Peyer's patch (tissue), 4 donors: ENCODE results near the gene FBXL2.

Source experiments
- POLR2A ChIP-seq, 2 donors: fragments of 450-650 bp; IDR thresholded peaks; one replicate each; pipeline ENCODE4 v1.5.1; 2017; ENCODE audit warnings: antibody characterized with exemption in 2 of 2, mild to moderate bottlenecking in 2 of 2, moderate library complexity in 2 of 2
- TF ChIP-seq, protein P1 (sequence below), 6 experiments: fragments of 450-650 bp in 4 of 6; fragments of 200-600 bp in 2 of 6; sonication (generic) in 1 of 6; IDR thresholded peaks; one replicate each; pipeline ENCODE4 v1.5.1; 2017 to 2019; ENCODE audit warnings: antibody characterized with exemption in 6 of 6, mild to moderate bottlenecking in 3 of 6, moderate library complexity in 1 of 6

DNA sequence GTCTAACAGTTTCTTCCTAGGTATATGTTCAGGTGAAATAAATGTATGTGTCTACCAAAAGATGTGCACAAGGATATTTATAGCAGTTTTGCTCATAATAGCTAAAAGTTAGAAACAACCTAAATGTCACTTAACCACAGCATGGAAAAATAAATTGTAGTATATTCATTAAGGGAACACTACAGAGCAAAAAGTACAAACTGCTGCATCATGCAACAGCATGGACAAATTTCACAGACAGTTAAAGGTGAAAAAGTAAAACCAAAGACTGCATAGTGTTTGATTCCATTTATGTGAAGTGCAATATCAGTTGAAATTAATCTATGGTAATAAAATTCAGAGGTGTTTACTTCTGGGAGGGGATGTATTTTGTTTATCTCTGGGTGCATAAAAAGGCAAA is 62.5 kb downstream of the FBXL2 start:
- TF ChIP-seq, protein P1, sequence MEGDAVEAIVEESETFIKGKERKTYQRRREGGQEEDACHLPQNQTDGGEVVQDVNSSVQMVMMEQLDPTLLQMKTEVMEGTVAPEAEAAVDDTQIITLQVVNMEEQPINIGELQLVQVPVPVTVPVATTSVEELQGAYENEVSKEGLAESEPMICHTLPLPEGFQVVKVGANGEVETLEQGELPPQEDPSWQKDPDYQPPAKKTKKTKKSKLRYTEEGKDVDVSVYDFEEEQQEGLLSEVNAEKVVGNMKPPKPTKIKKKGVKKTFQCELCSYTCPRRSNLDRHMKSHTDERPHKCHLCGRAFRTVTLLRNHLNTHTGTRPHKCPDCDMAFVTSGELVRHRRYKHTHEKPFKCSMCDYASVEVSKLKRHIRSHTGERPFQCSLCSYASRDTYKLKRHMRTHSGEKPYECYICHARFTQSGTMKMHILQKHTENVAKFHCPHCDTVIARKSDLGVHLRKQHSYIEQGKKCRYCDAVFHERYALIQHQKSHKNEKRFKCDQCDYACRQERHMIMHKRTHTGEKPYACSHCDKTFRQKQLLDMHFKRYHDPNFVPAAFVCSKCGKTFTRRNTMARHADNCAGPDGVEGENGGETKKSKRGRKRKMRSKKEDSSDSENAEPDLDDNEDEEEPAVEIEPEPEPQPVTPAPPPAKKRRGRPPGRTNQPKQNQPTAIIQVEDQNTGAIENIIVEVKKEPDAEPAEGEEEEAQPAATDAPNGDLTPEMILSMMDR (IDR thresholded peaks at IDR 0.05): no peak
- TF ChIP-seq POLR2A (IDR thresholded peaks at IDR 0.05): no peak
